ENCODE data around the gene CCT4. TPM values are rescaled to one million over a fixed set of nuclear protein-coding genes. Genes with fewer than 3 reads are reported as not detected.
A peak's percentile ranks its signal among the peaks of the same experiment; 100 is the strongest.

The CCT4 gene
- total RNA-seq, 1 experiment from 2014 or later = 348 TPM

- POLR2A ChIA-PET (ENCODE audit: low non-redundant PET) = no interaction called here
- H3K27me3 ChIP-seq (replicated peaks; ENCODE audit: insufficient read depth, low read depth, low read length, poor library complexity) = no peaks in the 10 kb centered on the region
- BruUV-seq (replicated peaks) = no TSS peak
- no peak overlapping the region for H3K4me3 ChIP-seq (ENCODE audit: low read depth, low read length, poor library complexity, severe bottlenecking)
- H3K4me1 ChIP-seq (ENCODE audit: insufficient read depth, low read length, poor library complexity, severe bottlenecking) = no peaks in the 10 kb centered on the region
- H3K27ac ChIP-seq (ENCODE audit: low read depth, low read length, poor library complexity, severe bottlenecking) = no peak overlapping the region
- CTCF ChIA-PET = interaction anchor here (0.6 kb wide), 1 partner anchor 17 kb away, joined by 16 read pairs; no protein-coding TSS in a partner anchor
- H3K36me3 ChIP-seq (ENCODE audit: insufficient read depth, low read length, poor library complexity, severe bottlenecking) = no peaks in the 10 kb centered on the region
- H3K9me3 ChIP-seq (ENCODE audit: low read depth, low read length, poor library complexity, severe bottlenecking) = no peaks in the 10 kb centered on the region
- TF ChIP-seq EZH2 (IDR thresholded peaks at IDR 0.05; ENCODE audit: borderline replicate concordance, low read depth, low read length, poor library complexity, severe bottlenecking) (no peak), CTCF (conservative IDR thresholded peaks at IDR 0.05; ENCODE audit: low read depth, low read length) (no peak)
- intact Hi-C loops (cut with micrococcal nuclease; ENCODE audit: unreplicated experiment) = no loop called here
- DNase-seq (ENCODE audit: low spot score) = no peak
Measured at GRCh38 chr2:61900281-61900680, 11.8 kb upstream of the CCT4 start.

DNA sequence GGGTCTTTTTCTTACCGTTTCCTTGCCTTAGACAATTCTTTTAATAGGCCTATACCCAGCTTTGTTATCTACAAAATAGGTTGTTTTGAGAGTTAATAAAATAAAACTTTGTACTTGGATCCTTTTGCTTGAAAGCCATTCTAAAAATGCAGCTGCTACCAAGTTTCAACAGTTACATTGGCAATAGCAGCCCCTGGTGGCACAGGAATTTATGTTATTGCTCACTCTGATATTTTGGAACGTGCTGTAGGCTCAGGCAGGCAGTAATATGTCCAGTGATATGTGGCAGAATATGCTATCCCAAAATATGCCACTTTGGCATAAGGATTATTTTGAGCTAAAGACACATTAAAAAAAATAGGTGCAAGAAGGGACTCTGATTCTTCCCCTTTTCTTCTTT lies 10.4 kb upstream of the CCT4 start:
- ChIA-PET POLR2A (ENCODE audit: low non-redundant PET) (no interaction called here), CTCF (interaction anchor here (1.1 to 1.5 kb wide), 2 partner anchors 723 to 763 kb away, joined by 3 read pairs; no protein-coding TSS in a partner anchor)
- H3K4me1 ChIP-seq (ENCODE audit: insufficient read depth, low read length, poor library complexity, severe bottlenecking) = no peaks in the 10 kb centered on the region
- no peaks in the 10 kb centered on the region for H3K27me3 ChIP-seq (replicated peaks; ENCODE audit: insufficient read depth, low read depth, low read length, poor library complexity)
- intact Hi-C loops (cut with micrococcal nuclease; ENCODE audit: unreplicated experiment) = no loop called here
- no peaks in the 10 kb centered on the region for H3K9me3 ChIP-seq (ENCODE audit: low read depth, low read length, poor library complexity, severe bottlenecking)
- BruUV-seq (replicated peaks) = no TSS peak
- no peaks in the 10 kb centered on the region for H3K36me3 ChIP-seq (ENCODE audit: insufficient read depth, low read length, poor library complexity, severe bottlenecking)
- TF ChIP-seq CTCF (conservative IDR thresholded peaks at IDR 0.05; ENCODE audit: low read depth, low read length) (peak; percentile 61), EZH2 (IDR thresholded peaks at IDR 0.05; ENCODE audit: borderline replicate concordance, low read depth, low read length, poor library complexity, severe bottlenecking) (no peak)
- no peak overlapping the region for H3K27ac ChIP-seq (ENCODE audit: low read depth, low read length, poor library complexity, severe bottlenecking)
- H3K4me3 ChIP-seq (ENCODE audit: low read depth, low read length, poor library complexity, severe bottlenecking) = no peak overlapping the region
- peak; percentile 38 for DNase-seq (ENCODE audit: low spot score)

- H3K4me3 ChIP-seq (ENCODE audit: low read depth, low read length, poor library complexity, severe bottlenecking) = peak overlapping the region; percentile 87
- peaks cover 9% of the 10 kb centered on the region for H3K4me1 ChIP-seq (ENCODE audit: insufficient read depth, low read length, poor library complexity, severe bottlenecking)
- intact Hi-C loops (cut with micrococcal nuclease; ENCODE audit: unreplicated experiment) = loop anchor here (10.0 kb wide), 1 partner anchor 353 kb away; the partner anchor contains the start of gene XPO1
- no TSS peak for BruUV-seq (replicated peaks)
- CTCF ChIA-PET = no interaction called here
- peaks cover 33% of the 10 kb centered on the region for H3K36me3 ChIP-seq (ENCODE audit: insufficient read depth, low read length, poor library complexity, severe bottlenecking)
- peak overlapping the region; percentile 90 for H3K27ac ChIP-seq (ENCODE audit: low read depth, low read length, poor library complexity, severe bottlenecking)
- peak; percentile 40 for DNase-seq (ENCODE audit: low spot score)
- POLR2A ChIA-PET (ENCODE audit: low non-redundant PET) = interaction anchor here (0.9 kb wide), 1 partner anchor 11 kb away, joined by 4 read pairs; no protein-coding TSS in a partner anchor
- no peak for TF ChIP-seq EZH2 (IDR thresholded peaks at IDR 0.05; ENCODE audit: borderline replicate concordance, low read depth, low read length, poor library complexity, severe bottlenecking)
- TF ChIP-seq CTCF (conservative IDR thresholded peaks at IDR 0.05; ENCODE audit: low read depth, low read length) = no peak
- no peaks in the 10 kb centered on the region for H3K27me3 ChIP-seq (replicated peaks; ENCODE audit: insufficient read depth, low read depth, low read length, poor library complexity)
- no peaks in the 10 kb centered on the region for H3K9me3 ChIP-seq (ENCODE audit: low read depth, low read length, poor library complexity, severe bottlenecking)
Measured at GRCh38 chr2:61887717-61888266, 664 bp downstream of the CCT4 start.
